Suprapubic skin (tissue), 4 donors: Measurements from ENCODE around the gene TMEM145. TPM values are rescaled to one million over a fixed set of nuclear protein-coding genes. Genes with fewer than 3 reads are reported as not detected.

ENCODE experiments used
- DNase-seq, 2 donors: peaks; one replicate each; pipeline ENCODE4 v3.0.0-alpha.2; 2019; ENCODE audit warnings: low spot score in 2 of 2
- H3K27ac ChIP-seq: fragments of 200-600 bp; sonication (generic); one replicate; pipeline ENCODE4 v1.5.1; 2019
- H3K27me3 ChIP-seq: fragments of 200-600 bp; sonication (generic); one replicate; pipeline ENCODE4 v1.5.1; 2019
- H3K36me3 ChIP-seq: fragments of 200-600 bp; sonication (generic); one replicate; pipeline ENCODE4 v1.5.1; 2019
- H3K4me1 ChIP-seq: fragments of 200-600 bp; sonication (generic); one replicate; pipeline ENCODE4 v1.5.1; 2019
- H3K4me3 ChIP-seq: fragments of 200-600 bp; sonication (generic); one replicate; pipeline ENCODE4 v1.5.1; 2019; ENCODE audit warnings: mild to moderate bottlenecking
- H3K9me3 ChIP-seq: fragments of 200-600 bp; sonication (generic); one replicate; pipeline ENCODE4 v1.5.1; 2019
- EP300 ChIP-seq: sonication (generic); formaldehyde crosslinking; IDR thresholded peaks from one replicate; pipeline ENCODE4 v1.6.1; 2017; ENCODE audit warnings: antibody characterized with exemption
- POLR2A ChIP-seq, 2 donors: fragments of 450-650 bp; IDR thresholded peaks; one replicate each; pipeline ENCODE4 v1.6.1; 2017; ENCODE audit warnings: antibody characterized with exemption in 2 of 2, mild to moderate bottlenecking in 2 of 2, moderate library complexity in 2 of 2
- POLR2AphosphoS5 ChIP-seq, 3 donors: sonication (generic); formaldehyde crosslinking; IDR thresholded peaks; one replicate each; pipeline ENCODE4 v1.6.1; 2017; ENCODE audit warnings: antibody characterized with exemption in 3 of 3
- WGBS: methylation state at CpG from one replicate; pipeline ENCODE4 v1.1.5; 2018; 5-methylcytosine and 5-hydroxymethylcytosine counted together
- total RNA-seq, 4 donors: library from RNA; depleted of rRNA; stranded (reverse); fragments of >200 nt; gene quantifications; one replicate each; pipeline ENCODE4 v1.1.0, GENCODE V29; 2016
- TF ChIP-seq, protein P1 (sequence below), 2 donors: fragments of 200-600 bp in 1 of 2; fragments of 450-650 bp in 1 of 2; sonication (generic) in 1 of 2; IDR thresholded peaks; one replicate each; pipeline ENCODE4 v1.5.1; 2016 to 2019; ENCODE audit warnings: antibody characterized with exemption in 2 of 2, mild to moderate bottlenecking in 1 of 2, moderate library complexity in 1 of 2

The TMEM145 gene
- total RNA-seq, 4 donors from 2014 or later = 4.2 TPM; not detected in 3

DNA sequence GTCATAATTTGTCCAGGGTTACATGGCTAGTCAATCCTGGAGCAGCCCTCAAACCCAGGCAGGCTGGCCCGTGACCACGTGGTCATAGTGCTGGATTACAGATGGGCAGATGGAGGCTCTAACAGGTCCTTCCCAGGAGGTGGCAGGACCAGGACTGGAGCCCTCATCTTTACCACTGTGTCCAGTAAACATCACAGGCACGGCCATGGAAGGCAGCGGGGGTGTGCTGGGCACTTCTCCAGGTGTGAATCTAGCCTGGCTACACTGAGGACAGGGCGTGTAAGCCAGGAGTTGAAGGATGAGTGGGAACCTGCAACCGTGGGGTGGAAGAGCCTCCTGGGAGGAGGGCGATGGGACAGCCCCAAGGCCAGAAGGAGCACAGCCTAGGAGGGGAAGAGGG is 38.0 kb upstream of the TMEM145 start:
- H3K4me1 ChIP-seq = peaks cover 77% of the 10 kb centered on the region

DNA sequence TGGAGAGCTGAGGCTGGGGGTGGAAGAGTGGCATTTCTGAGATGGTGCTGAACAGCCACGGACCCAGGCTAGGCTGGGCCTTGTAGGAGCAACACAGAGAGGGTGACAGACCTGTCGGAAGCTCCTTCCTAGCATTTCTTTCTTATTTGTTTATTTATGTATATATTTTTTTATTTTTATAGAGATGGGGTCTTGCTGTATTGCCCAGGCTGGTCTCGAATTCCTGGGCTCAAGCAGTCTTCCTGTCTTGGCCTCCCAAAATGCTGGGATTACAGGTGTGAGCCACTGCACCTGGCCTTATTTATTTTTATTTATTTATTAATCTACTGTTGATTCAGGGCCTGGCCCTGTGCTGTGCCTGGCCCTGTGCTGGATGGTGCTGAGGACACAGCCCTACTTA is 37.6 kb upstream of the TMEM145 start:
- DNase-seq = no peak
- TF ChIP-seq POLR2AphosphoS5 (IDR thresholded peaks at IDR 0.05) (no peak), EP300 (no peak), POLR2A (IDR thresholded peaks at IDR 0.05) (no peak)
- TF ChIP-seq, protein P1, sequence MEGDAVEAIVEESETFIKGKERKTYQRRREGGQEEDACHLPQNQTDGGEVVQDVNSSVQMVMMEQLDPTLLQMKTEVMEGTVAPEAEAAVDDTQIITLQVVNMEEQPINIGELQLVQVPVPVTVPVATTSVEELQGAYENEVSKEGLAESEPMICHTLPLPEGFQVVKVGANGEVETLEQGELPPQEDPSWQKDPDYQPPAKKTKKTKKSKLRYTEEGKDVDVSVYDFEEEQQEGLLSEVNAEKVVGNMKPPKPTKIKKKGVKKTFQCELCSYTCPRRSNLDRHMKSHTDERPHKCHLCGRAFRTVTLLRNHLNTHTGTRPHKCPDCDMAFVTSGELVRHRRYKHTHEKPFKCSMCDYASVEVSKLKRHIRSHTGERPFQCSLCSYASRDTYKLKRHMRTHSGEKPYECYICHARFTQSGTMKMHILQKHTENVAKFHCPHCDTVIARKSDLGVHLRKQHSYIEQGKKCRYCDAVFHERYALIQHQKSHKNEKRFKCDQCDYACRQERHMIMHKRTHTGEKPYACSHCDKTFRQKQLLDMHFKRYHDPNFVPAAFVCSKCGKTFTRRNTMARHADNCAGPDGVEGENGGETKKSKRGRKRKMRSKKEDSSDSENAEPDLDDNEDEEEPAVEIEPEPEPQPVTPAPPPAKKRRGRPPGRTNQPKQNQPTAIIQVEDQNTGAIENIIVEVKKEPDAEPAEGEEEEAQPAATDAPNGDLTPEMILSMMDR (IDR thresholded peaks at IDR 0.05) = no peak
- no peaks in the 10 kb centered on the region for H3K9me3 ChIP-seq
- no peak overlapping the region for H3K4me3 ChIP-seq
- WGBS = 81% methylated on average over 3 of the region's 3 CpGs
- H3K4me1 ChIP-seq = peaks cover 77% of the 10 kb centered on the region
- H3K27me3 ChIP-seq = no peaks in the 10 kb centered on the region
- no peak overlapping the region for H3K27ac ChIP-seq
- peaks cover 29% of the 10 kb centered on the region for H3K36me3 ChIP-seq

More for the DNA sequence above, 38.0 kb upstream of the TMEM145 start:
- Histone ChIP-seq H3K27me3 (no peaks in the 10 kb centered on the region), H3K36me3 (peaks cover 29% of the 10 kb centered on the region), H3K27ac (no peak overlapping the region), H3K9me3 (no peaks in the 10 kb centered on the region), H3K4me3 (no peak overlapping the region)
- DNase-seq = no peak
- 60% methylated on average over 7 of the region's 7 CpGs for WGBS
- no peak for TF ChIP-seq POLR2A (IDR thresholded peaks at IDR 0.05)
- TF ChIP-seq, protein P1 (IDR thresholded peaks at IDR 0.05) = no peak
- TF ChIP-seq EP300 = no peak
- no peak for TF ChIP-seq POLR2AphosphoS5 (IDR thresholded peaks at IDR 0.05)

DNA sequence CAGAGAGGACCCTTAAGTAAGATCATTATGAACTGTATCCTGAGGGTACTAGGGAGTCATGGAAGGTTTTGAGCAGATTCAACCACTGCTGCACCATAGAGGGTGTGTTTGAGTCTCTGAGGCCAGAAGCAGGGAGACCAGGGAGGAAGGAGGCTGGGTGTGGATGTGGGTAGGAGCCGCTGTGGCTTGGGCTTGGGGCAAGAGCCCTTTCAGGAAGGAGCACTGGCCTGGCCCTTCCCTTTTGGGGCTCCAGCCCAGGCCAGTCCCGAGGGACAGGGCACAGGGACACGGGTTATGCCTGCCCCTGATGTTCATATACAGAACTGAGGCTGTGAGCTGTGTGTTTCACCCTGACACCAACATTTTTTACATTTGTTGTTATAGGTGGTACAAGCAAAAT is 36.8 kb upstream of the TMEM145 start:
- WGBS = 49% methylated on average over 3 of the region's 3 CpGs
- H3K9me3 ChIP-seq = no peaks in the 10 kb centered on the region
- TF ChIP-seq POLR2AphosphoS5 (IDR thresholded peaks at IDR 0.05) (no peak), EP300 (no peak), POLR2A (IDR thresholded peaks at IDR 0.05) (no peak)
- TF ChIP-seq, protein P1 (IDR thresholded peaks at IDR 0.05) = no peak
- no peak overlapping the region for H3K4me3 ChIP-seq
- no peak overlapping the region for H3K27ac ChIP-seq
- peaks cover 29% of the 10 kb centered on the region for H3K36me3 ChIP-seq
- DNase-seq = no peak
- no peaks in the 10 kb centered on the region for H3K27me3 ChIP-seq
- peaks cover 77% of the 10 kb centered on the region for H3K4me1 ChIP-seq

DNA sequence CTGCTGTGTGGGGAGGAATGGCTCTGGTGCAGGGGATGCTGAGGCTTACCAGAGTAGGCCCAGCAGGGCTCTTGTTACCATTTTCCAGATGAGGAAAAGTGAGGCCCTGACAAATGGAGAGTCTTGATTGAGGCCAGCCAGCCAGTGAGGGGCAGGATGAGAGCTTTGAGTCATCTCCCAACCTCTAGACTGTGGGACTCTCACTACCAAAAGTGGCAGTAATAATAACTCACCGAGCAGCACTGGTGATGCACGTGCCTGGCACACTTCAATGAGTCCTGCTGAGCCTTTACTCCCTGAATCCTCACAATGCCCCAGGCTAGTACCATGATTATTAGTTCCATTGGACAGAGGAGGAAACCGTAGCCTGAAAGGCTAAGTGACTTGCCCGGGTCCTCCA is 36.3 kb upstream of the TMEM145 start:
- Histone ChIP-seq H3K4me1 (peaks cover 77% of the 10 kb centered on the region), H3K36me3 (peaks cover 28% of the 10 kb centered on the region), H3K9me3 (no peaks in the 10 kb centered on the region), H3K4me3 (no peak overlapping the region), H3K27ac (peak overlapping the region; percentile 97), H3K27me3 (no peaks in the 10 kb centered on the region)
- 44% methylated on average over 2 of the region's 4 CpGs for WGBS
- DNase-seq = no peak
- TF ChIP-seq POLR2AphosphoS5 (IDR thresholded peaks at IDR 0.05) (no peak), EP300 (no peak), POLR2A (IDR thresholded peaks at IDR 0.05) (no peak)
- TF ChIP-seq, protein P1 (IDR thresholded peaks at IDR 0.05) = no peak

DNA sequence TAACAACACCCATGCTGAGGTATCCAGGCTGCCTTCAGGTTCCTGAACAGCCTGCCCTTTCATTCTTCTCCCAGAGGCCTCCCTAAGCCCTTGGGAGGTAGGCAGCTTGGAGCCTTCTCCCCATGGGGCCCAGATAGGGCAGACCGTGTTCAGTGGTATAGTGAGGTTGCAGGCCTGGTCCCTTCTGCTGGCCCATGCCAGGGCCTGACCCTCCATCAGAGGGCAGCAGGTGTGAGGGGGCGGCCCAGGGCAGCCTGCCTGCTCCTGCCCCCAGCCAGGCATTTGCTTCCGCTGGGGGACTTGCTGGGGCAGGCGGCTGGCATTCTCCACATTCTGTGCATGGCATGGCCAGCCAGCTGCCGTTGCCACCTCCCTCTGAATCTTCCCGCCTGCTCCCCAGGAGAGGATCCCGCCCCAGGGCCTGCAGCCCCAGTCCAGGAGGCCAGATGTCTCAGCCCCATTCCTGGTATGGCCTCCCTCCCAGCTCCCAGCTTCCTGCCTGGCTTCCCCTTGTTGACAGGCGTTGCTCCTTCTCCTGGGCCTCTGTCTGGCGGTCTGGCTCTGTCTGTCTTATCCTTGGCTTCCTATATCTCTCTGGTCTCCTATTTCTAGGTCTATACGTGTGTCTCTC is 35.2 kb upstream of the TMEM145 start:
- 6% methylated on average over 7 of the region's 10 CpGs for WGBS
- DNase-seq = peak; percentile 75 to 76
- Histone ChIP-seq H3K27me3 (no peaks in the 10 kb centered on the region), H3K4me1 (peaks cover 86% of the 10 kb centered on the region), H3K36me3 (peaks cover 17% of the 10 kb centered on the region), H3K27ac (peak overlapping the region; percentile 97), H3K9me3 (no peaks in the 10 kb centered on the region), H3K4me3 (peak overlapping the region; percentile 0)
- TF ChIP-seq EP300 (no peak), POLR2AphosphoS5 (IDR thresholded peaks at IDR 0.05) (peak in 1 of 3 donors; percentile 32)
